H9 (cell line): Measurements from ENCODE around the gene XAF1. TPM values are rescaled to one million over a fixed set of nuclear protein-coding genes. Genes with fewer than 3 reads are reported as not detected.
"Not testable (repeated sequence)": the region's sequence is repeated elsewhere in the genome, so short reads cannot be mapped to it uniquely, and the experiment has no call there.

ENCODE experiments used
- DNase-seq: peaks from one replicate; pipeline ENCODE4 v3.0.0-alpha.2; 2017
- H2AFZ ChIP-seq: one replicate; pipeline ENCODE4 v1.6.1; 2013; ENCODE audit warnings: mild to moderate bottlenecking, low read length, control low read depth, moderate library complexity
- H2AK5ac ChIP-seq: 2 replicates; pipeline ENCODE4 v1.6.1; 2013; ENCODE audit warnings: low read length, control low read depth, mixed read lengths; ENCODE audit not compliant: insufficient read length
- H2BK120ac ChIP-seq: one replicate; pipeline ENCODE4 v1.6.1; 2013; ENCODE audit warnings: low read depth, mild to moderate bottlenecking, low read length, control low read depth, inconsistent platforms; ENCODE audit not compliant: poor library complexity, severe bottlenecking
- H2BK12ac ChIP-seq: 2 replicates; pipeline ENCODE4 v1.6.1; 2013; ENCODE audit warnings: low read length, control low read depth, mixed read lengths, low read depth; ENCODE audit not compliant: insufficient read length
- H2BK15ac ChIP-seq: 2 replicates; pipeline ENCODE4 v1.6.1; 2013; ENCODE audit warnings: low read depth, low read length, control low read depth
- H2BK20ac ChIP-seq: one replicate; pipeline ENCODE4 v1.6.1; 2013; ENCODE audit warnings: low read depth, mild to moderate bottlenecking, low read length, control low read depth, inconsistent platforms; ENCODE audit not compliant: poor library complexity, severe bottlenecking
- H2BK5ac ChIP-seq: 2 replicates; pipeline ENCODE4 v1.6.1; 2013; ENCODE audit warnings: low read length, control low read depth, mixed read lengths; ENCODE audit not compliant: insufficient read length
- H3K14ac ChIP-seq: 2 replicates; pipeline ENCODE4 v1.6.1; 2013; ENCODE audit warnings: low read length, control low read depth; ENCODE audit not compliant: insufficient read depth
- H3K18ac ChIP-seq: 2 replicates; pipeline ENCODE4 v1.6.1; 2013; ENCODE audit warnings: low read depth, mild to moderate bottlenecking, mixed read lengths, low read length, control low read depth; ENCODE audit not compliant: insufficient read length
- H3K23ac ChIP-seq: 2 replicates; pipeline ENCODE4 v1.6.1; 2013; ENCODE audit warnings: low read length, control low read depth, mixed read lengths, low read depth; ENCODE audit not compliant: insufficient read length
- H3K23me2 ChIP-seq: 2 replicates; pipeline ENCODE4 v1.6.1; 2013; ENCODE audit warnings: low read depth, mild to moderate bottlenecking, mixed read lengths, low read length, control low read depth; ENCODE audit not compliant: insufficient read length, poor library complexity, severe bottlenecking
- H3K27ac ChIP-seq: 2 replicates; pipeline ENCODE4 v1.5.1; 2013; ENCODE audit warnings: low read length, control low read depth, mixed read lengths, low read depth; ENCODE audit not compliant: insufficient read length
- H3K27me3 ChIP-seq: 2 replicates; pipeline ENCODE4 v1.6.1; 2013; ENCODE audit warnings: low read length, control low read depth, inconsistent platforms; ENCODE audit not compliant: insufficient read depth
- H3K4ac ChIP-seq: 2 replicates; pipeline ENCODE4 v1.6.1; 2013; ENCODE audit warnings: low read depth, mild to moderate bottlenecking, control low read depth, inconsistent platforms, low read length, moderate library complexity
- H3K4me1 ChIP-seq: 2 replicates; pipeline ENCODE4 v1.6.1; 2013; ENCODE audit warnings: low read length, control low read depth, inconsistent platforms; ENCODE audit not compliant: insufficient read depth
- H3K4me2 ChIP-seq: 2 replicates; pipeline ENCODE4 v1.6.1; 2013; ENCODE audit warnings: low read length, control low read depth, mixed read lengths; ENCODE audit not compliant: insufficient read length, insufficient read depth
- H3K56ac ChIP-seq: 2 replicates; pipeline ENCODE4 v1.6.1; 2013; ENCODE audit warnings: low read depth, mild to moderate bottlenecking, mixed read lengths, low read length, control low read depth; ENCODE audit not compliant: insufficient read length
- H3K79me1 ChIP-seq: 2 replicates; pipeline ENCODE4 v1.6.1; 2013; ENCODE audit warnings: low read depth, mild to moderate bottlenecking, moderate library complexity, low read length, control low read depth, inconsistent platforms; ENCODE audit not compliant: insufficient read depth, poor library complexity, severe bottlenecking
- H3K79me2 ChIP-seq: 2 replicates; pipeline ENCODE4 v1.6.1; 2013; ENCODE audit warnings: low read length, control low read depth, inconsistent platforms; ENCODE audit not compliant: insufficient read depth
- H3K9ac ChIP-seq: 2 replicates; pipeline ENCODE4 v1.6.1; 2013; ENCODE audit warnings: low read length, control low read depth, mixed read lengths; ENCODE audit not compliant: insufficient read length; ENCODE audit errors: extremely low read depth
- H3K9me3 ChIP-seq: one replicate; pipeline ENCODE4 v1.6.1; 2013; ENCODE audit warnings: low read depth, low read length, inconsistent platforms; ENCODE audit not compliant: control insufficient read depth
- H3T11ph ChIP-seq: one replicate; pipeline ENCODE4 v1.6.1; 2013; ENCODE audit warnings: mild to moderate bottlenecking, low read length, control low read depth, inconsistent platforms
- H4K20me1 ChIP-seq: one replicate; pipeline ENCODE4 v1.6.1; 2013; ENCODE audit not compliant: control insufficient read depth, insufficient read length, insufficient read depth
- H4K5ac ChIP-seq: 2 replicates; pipeline ENCODE4 v1.6.1; 2013; ENCODE audit warnings: low read depth, mild to moderate bottlenecking, mixed read lengths, low read length, control low read depth; ENCODE audit not compliant: insufficient read length
- H4K8ac ChIP-seq: replicated peaks from 2 replicates; pipeline ENCODE4 v1.6.1; 2013; ENCODE audit warnings: low read length, control low read depth, mixed read lengths, low read depth; ENCODE audit not compliant: insufficient read length
- H4K91ac ChIP-seq: 2 replicates; pipeline ENCODE4 v1.6.1; 2013; ENCODE audit warnings: low read depth, mild to moderate bottlenecking, moderate library complexity, mixed read lengths, low read length, control low read depth; ENCODE audit not compliant: insufficient read length
- H3K27ac Mint-ChIP-seq, 3 experiments: 2 replicates in 2 of 3; 3 replicates in 1 of 3; pipeline ENCODE4 v1.8.0; 2020 to 2021; ENCODE audit warnings: mixed read lengths in 3 of 3, mild to moderate bottlenecking in 1 of 3, moderate library complexity in 1 of 3
- H3K27me3 Mint-ChIP-seq: 2 replicates; pipeline ENCODE4 v1.8.0; 2021; ENCODE audit warnings: low read depth, mild to moderate bottlenecking, moderate library complexity, mixed read lengths
- H3K36me3 Mint-ChIP-seq, 3 experiments: 2 replicates in 2 of 3; 3 replicates in 1 of 3; pipeline ENCODE4 v1.8.0; 2020 to 2021; ENCODE audit warnings: low read depth in 3 of 3, mixed read lengths in 3 of 3; ENCODE audit not compliant: insufficient read depth in 1 of 3
- H3K4me1 Mint-ChIP-seq, 2 experiments: 2 replicates each; pipeline ENCODE4 v1.8.0; 2020; ENCODE audit warnings: mixed read lengths in 2 of 2
- H3K4me3 Mint-ChIP-seq, 2 experiments: 2 replicates in 1 of 2; 3 replicates in 1 of 2; pipeline ENCODE4 v1.8.0; 2020 to 2021; ENCODE audit warnings: mild to moderate bottlenecking in 2 of 2, mixed read lengths in 2 of 2, moderate library complexity in 1 of 2
- H3K9me3 Mint-ChIP-seq, 2 experiments: 2 replicates in 1 of 2; 3 replicates in 1 of 2; pipeline ENCODE4 v1.8.0; 2020; ENCODE audit warnings: mild to moderate bottlenecking in 2 of 2, mixed read lengths in 2 of 2, moderate library complexity in 1 of 2
- CTCF ChIP-seq: fragments of 200-600 bp; sonication (generic); conservative IDR thresholded peaks from 3 replicates; pipeline ENCODE4 v1.8.0; 2021; ENCODE audit warnings: antibody characterized with exemption, mild to moderate bottlenecking
- WGBS: extraction: QIAGEN DNeasy Blood & Tissue Kit; methylation state at CpG from one replicate; pipeline ENCODE4 v1.1.7; 2013; ENCODE audit warnings: missing lambda C conversion rate, low lambda C conversion rate, mixed read lengths; ENCODE audit not compliant: insufficient read length; ENCODE audit errors: extremely low coverage; 5-methylcytosine and 5-hydroxymethylcytosine counted together
- total RNA-seq: library from RNA; stranded (reverse); gene quantifications from 2 replicates; pipeline ENCODE4 v1.2.1, GENCODE V29; 2021

XAF1 gene
- total RNA-seq, 1 experiment from 2014 or later = not detected

- H3K23ac ChIP-seq = no peak overlapping the region
- H3K18ac ChIP-seq = no peak overlapping the region
- H3K4ac ChIP-seq = no peak overlapping the region
- H3K9ac ChIP-seq = no peak overlapping the region
- no peak for TF ChIP-seq CTCF
- no peak for DNase-seq
- H3K27ac ChIP-seq = no peak overlapping the region
- H2BK20ac ChIP-seq = no peak overlapping the region
- no peak overlapping the region for H4K5ac ChIP-seq
- H3K4me1 Mint-ChIP-seq = no peaks in the 10 kb centered on the region
- no peaks in the 10 kb centered on the region for H3K79me2 ChIP-seq
- no peak overlapping the region for H3K56ac ChIP-seq
- WGBS = no CpG with 5 or more reads among the region's 4 CpGs
- no peaks in the 10 kb centered on the region for H4K20me1 ChIP-seq
- no peak overlapping the region for H2AFZ ChIP-seq
- H2BK5ac ChIP-seq = no peak overlapping the region
- H3K9me3 ChIP-seq = no peaks in the 10 kb centered on the region
- no peak overlapping the region; a peak in 1 of 7 replicates for H3K27ac Mint-ChIP-seq
- H3T11ph ChIP-seq = no peak overlapping the region
- no peak overlapping the region for H2BK15ac ChIP-seq
- no peaks in the 10 kb centered on the region for H3K27me3 ChIP-seq
- no peak overlapping the region for H2BK120ac ChIP-seq
- no peak overlapping the region for H3K14ac ChIP-seq
- peaks cover 21% of the 10 kb centered on the region for H3K27me3 Mint-ChIP-seq
- H3K23me2 ChIP-seq = no peaks in the 10 kb centered on the region
- H3K9me3 Mint-ChIP-seq = peaks cover 0 to 2% of the 10 kb centered on the region in 2 experiments; a peak in 1 of 5 replicates
- no peak overlapping the region for H2BK12ac ChIP-seq
- H4K8ac ChIP-seq = no peak overlapping the region
- no peak overlapping the region for H2AK5ac ChIP-seq
- H3K4me1 ChIP-seq = no peaks in the 10 kb centered on the region
- no peaks in the 10 kb centered on the region; a peak in 1 of 7 replicates for H3K36me3 Mint-ChIP-seq
- H3K4me2 ChIP-seq = no peak overlapping the region
- no peak overlapping the region for H3K4me3 Mint-ChIP-seq
- no peaks in the 10 kb centered on the region for H3K79me1 ChIP-seq
- no peak overlapping the region for H4K91ac ChIP-seq
Measured at GRCh38 chr17:6729531-6729930, 26.3 kb upstream of the XAF1 start.

GRCh38 chr17:6746665-6747064 is 9.2 kb upstream of the XAF1 start:
- not testable (repeated sequence) for H3K27ac ChIP-seq, H2BK20ac ChIP-seq, H2BK5ac ChIP-seq, H2BK12ac ChIP-seq, H3K27ac Mint-ChIP-seq, H3K4me1 ChIP-seq, DNase-seq, H3T11ph ChIP-seq, H3K4me2 ChIP-seq, H3K36me3 Mint-ChIP-seq, H3K79me2 ChIP-seq, H3K27me3 ChIP-seq, H3K9ac ChIP-seq, H2AFZ ChIP-seq, H2AK5ac ChIP-seq, H3K18ac ChIP-seq, H3K4me3 Mint-ChIP-seq, H4K5ac ChIP-seq, H4K91ac ChIP-seq, H3K23ac ChIP-seq, H3K14ac ChIP-seq, H3K4me1 Mint-ChIP-seq, H3K9me3 ChIP-seq, H2BK120ac ChIP-seq, H3K23me2 ChIP-seq, H3K4ac ChIP-seq, H3K56ac ChIP-seq, H4K8ac ChIP-seq, H3K79me1 ChIP-seq, H4K20me1 ChIP-seq, H2BK15ac ChIP-seq
- peaks cover 4 to 11% of the 10 kb centered on the region in 2 experiments; a peak in 4 of 5 replicates for H3K9me3 Mint-ChIP-seq
- H3K27me3 Mint-ChIP-seq = peaks cover 12% of the 10 kb centered on the region; the same call in 1 of the 2 replicates
- no CpG with 5 or more reads among the region's 6 CpGs for WGBS
